Measurements from ENCODE around the gene PHETA1.

PHETA1 gene

GRCh38 chr12:111369496-111370220 lies 763 bp upstream of the PHETA1 start:
- no peak for DNase-seq (ENCODE audit: low read depth)

- no peak for DNase-seq (ENCODE audit: low read depth)
These were observed 556 bp downstream of the PHETA1 start for GRCh38 chr12:111368291-111368787.

- DNase-seq (ENCODE audit: low read depth), result no peak
These were observed 1.2 kb downstream of the PHETA1 start for GRCh38 chr12:111367661-111368221.

GRCh38 chr12:111366583-111366982 lies 2.3 kb downstream of the PHETA1 start:
- no peak for DNase-seq (ENCODE audit: low read depth)

GRCh38 chr12:111366075-111366474 lies 2.8 kb downstream of the PHETA1 start:
- DNase-seq (ENCODE audit: low read depth), result no peak

- DNase-seq (ENCODE audit: low read depth), result no peak
These were observed 5.3 kb downstream of the PHETA1 start for GRCh38 chr12:111363578-111363977.

GRCh38 chr12:111362687-111363475 lies 6.0 kb downstream of the PHETA1 start:
- DNase-seq (ENCODE audit: low read depth), result no peak

GRCh38 chr12:111361717-111362576 lies 6.9 kb downstream of the PHETA1 start:
- DNase-seq (ENCODE audit: low read depth), result no peak

GRCh38 chr12:111361073-111361716 lies 7.7 kb downstream of the PHETA1 start:
- DNase-seq (ENCODE audit: low read depth), result no peak

- DNase-seq (ENCODE audit: low read depth), result no peak
These were observed 8.5 kb downstream of the PHETA1 start for GRCh38 chr12:111360325-111360930.

- DNase-seq (ENCODE audit: low read depth), result no peak
These were observed 9.0 kb downstream of the PHETA1 start for GRCh38 chr12:111359914-111360276.

GRCh38 chr12:111359231-111359913 lies 9.5 kb downstream of the PHETA1 start:
- no peak for DNase-seq (ENCODE audit: low read depth)

- no peak for DNase-seq (ENCODE audit: low read depth)
These were observed 13.5 kb downstream of the PHETA1 start for GRCh38 chr12:111355201-111355925.

GRCh38 chr12:111354511-111354910 lies 14.4 kb downstream of the PHETA1 start:
- DNase-seq (ENCODE audit: low read depth), result no peak

GRCh38 chr12:111353603-111354295 lies 15.1 kb downstream of the PHETA1 start:
- no peak for DNase-seq (ENCODE audit: low read depth)

GRCh38 chr12:111353026-111353425 lies 15.9 kb downstream of the PHETA1 start:
- no peak for DNase-seq (ENCODE audit: low read depth)

- DNase-seq (ENCODE audit: low read depth), result no peak
These were observed 16.4 kb downstream of the PHETA1 start for GRCh38 chr12:111352296-111352993.

- no peak for DNase-seq (ENCODE audit: low read depth)
These were observed 17.9 kb downstream of the PHETA1 start for GRCh38 chr12:111351026-111351425.
